IMR-90 (cell line): ENCODE data around the gene NLRX1. TPM values are rescaled to one million over a fixed set of nuclear protein-coding genes. Genes with fewer than 3 reads are reported as not detected.

Source experiments
- ATAC-seq: fragments of 200-7000 bp; cut with Tn5 transposase; 2 replicates; pipeline ENCODE4 v1.9.1; 2020; ENCODE audit warnings: low read depth, mild to moderate bottlenecking, moderate library complexity
- BruUV-seq: library from RNA; stranded (reverse); fragments of 400-500 nt; replicated peaks from 2 replicates; lab custom pipeline; 2021; lab: Mats Ljungman, UMichigan
- CTCF ChIA-PET: fragments of 300-600 bp; formaldehyde crosslinking; extraction: SDS; loops from one replicate; lab custom pipeline; 2021; ENCODE audit warnings: antibody characterized with exemption; lab: Yijun Ruan, JAX
- POLR2A ChIA-PET: fragments of 300-600 bp; sonication (Branson Sonifier 250); formaldehyde crosslinking; loops from one replicate; lab custom pipeline; 2022; ENCODE audit warnings: antibody characterized with exemption; ENCODE audit not compliant: unreplicated experiment; lab: Charles Lee
- DNase-seq: peaks from one replicate; pipeline ENCODE4 v3.0.0; 2013
- H2AFZ ChIP-seq: replicated peaks from 2 replicates; pipeline ENCODE3; 2013; ENCODE audit warnings: low read length, mild to moderate bottlenecking; ENCODE audit not compliant: poor library complexity
- H2AK5ac ChIP-seq: 2 replicates; pipeline ENCODE4 v1.6.1; 2013; ENCODE audit warnings: low read depth, low read length, inconsistent platforms
- H2AK9ac ChIP-seq: replicated peaks from 2 replicates; pipeline ENCODE3; 2013; ENCODE audit warnings: mild to moderate bottlenecking, low read depth, low read length, moderate library complexity; ENCODE audit not compliant: poor library complexity
- H2BK120ac ChIP-seq: 2 replicates; pipeline ENCODE4 v1.6.1; 2013; ENCODE audit warnings: low read depth, low read length, inconsistent platforms
- H2BK15ac ChIP-seq: 3 replicates; pipeline ENCODE4 v1.6.1; 2013; ENCODE audit warnings: low read depth, low read length, inconsistent platforms
- H2BK20ac ChIP-seq: 2 replicates; pipeline ENCODE4 v1.6.1; 2013; ENCODE audit warnings: low read depth, mild to moderate bottlenecking, inconsistent platforms, low read length, moderate library complexity
- H2BK5ac ChIP-seq: 2 replicates; pipeline ENCODE4 v1.6.1; 2013; ENCODE audit warnings: mild to moderate bottlenecking, low read depth, low read length, inconsistent platforms; ENCODE audit not compliant: poor library complexity, severe bottlenecking
- H3K14ac ChIP-seq: replicated peaks from 2 replicates; pipeline ENCODE4 v1.6.1; 2013; ENCODE audit warnings: low read depth, low read length, inconsistent platforms
- H3K18ac ChIP-seq: 2 replicates; pipeline ENCODE4 v1.6.1; 2013; ENCODE audit warnings: low read depth, low read length, control low read depth
- H3K23ac ChIP-seq: 2 replicates; pipeline ENCODE4 v1.6.1; 2013; ENCODE audit warnings: low read depth, low read length, inconsistent platforms
- H3K27ac ChIP-seq: 2 replicates; pipeline ENCODE4 v1.5.1; 2013; ENCODE audit warnings: mild to moderate bottlenecking, control low read depth, low read length; ENCODE audit not compliant: insufficient read depth
- H3K27me3 ChIP-seq: 2 replicates; pipeline ENCODE4 v1.6.1; 2013; ENCODE audit warnings: low read length; ENCODE audit not compliant: control insufficient read depth, insufficient read depth
- H3K36me3 ChIP-seq: 2 replicates; pipeline ENCODE4 v1.6.1; 2013; ENCODE audit warnings: low read length, mixed read lengths; ENCODE audit not compliant: control insufficient read depth, insufficient read depth
- H3K4ac ChIP-seq: 2 replicates; pipeline ENCODE4 v1.6.1; 2013; ENCODE audit warnings: low read depth, low read length, inconsistent platforms
- H3K4me1 ChIP-seq: 2 replicates; pipeline ENCODE4 v1.6.1; 2013; ENCODE audit warnings: low read length, mixed read lengths; ENCODE audit not compliant: control insufficient read depth, insufficient read depth
- H3K4me2 ChIP-seq: 2 replicates; pipeline ENCODE4 v1.6.1; 2013; ENCODE audit warnings: low read depth, mild to moderate bottlenecking, control low read depth, low read length, moderate library complexity
- H3K4me3 ChIP-seq: 2 replicates; pipeline ENCODE4 v1.5.1; 2013; ENCODE audit warnings: low read depth, mild to moderate bottlenecking, control low read depth, low read length, moderate library complexity; ENCODE audit not compliant: insufficient read depth
- H3K56ac ChIP-seq: 2 replicates; pipeline ENCODE4 v1.6.1; 2013; ENCODE audit warnings: low read length, inconsistent platforms; ENCODE audit not compliant: insufficient read depth; ENCODE audit errors: extremely low read depth
- H3K79me1 ChIP-seq, 2 experiments: 2 replicates each; pipeline ENCODE4 v1.6.1; 2013; ENCODE audit warnings: low read length in 2 of 2, inconsistent platforms in 1 of 2, low read depth in 1 of 2
- H3K9ac ChIP-seq: 2 replicates; pipeline ENCODE4 v1.6.1; 2013; ENCODE audit warnings: low read depth, low read length, control low read depth
- H3K9me1 ChIP-seq: 2 replicates; pipeline ENCODE4 v1.6.1; 2013; ENCODE audit warnings: low read length, inconsistent platforms; ENCODE audit not compliant: insufficient read depth
- H3K9me3 ChIP-seq: 2 replicates; pipeline ENCODE4 v1.6.1; 2013; ENCODE audit warnings: low read length; ENCODE audit not compliant: control insufficient read depth, insufficient read depth
- H4K20me1 ChIP-seq: 2 replicates; pipeline ENCODE4 v1.6.1; 2013; ENCODE audit warnings: low read length, inconsistent platforms; ENCODE audit not compliant: insufficient read depth
- H4K5ac ChIP-seq: 2 replicates; pipeline ENCODE4 v1.6.1; 2013; ENCODE audit warnings: mild to moderate bottlenecking, low read depth, low read length, control low read depth
- H4K8ac ChIP-seq, 2 experiments: 2 replicates each; pipeline ENCODE4 v1.6.1; 2013; ENCODE audit warnings: low read depth in 2 of 2, low read length in 2 of 2, control low read depth in 1 of 2, inconsistent platforms in 1 of 2
- H4K91ac ChIP-seq: 2 replicates; pipeline ENCODE4 v1.6.1; 2013; ENCODE audit warnings: low read depth, low read length, inconsistent platforms; ENCODE audit not compliant: insufficient read depth
- BHLHE40 ChIP-seq: fragments of 150-350 bp; IDR thresholded peaks from 2 replicates; pipeline ENCODE4 v1.6.1; 2016; ENCODE audit warnings: mild to moderate bottlenecking, low read depth, low read length
- CEBPB ChIP-seq: IDR thresholded peaks from 2 replicates; pipeline ENCODE4 v1.6.1; 2012; ENCODE audit warnings: low read depth, low read length, improper control_type of control experiment
- CHD1 ChIP-seq: IDR thresholded peaks from 2 replicates; pipeline ENCODE4 v1.6.1; 2012; ENCODE audit warnings: low read depth, low read length, improper control_type of control experiment
- CTCF ChIP-seq: conservative IDR thresholded peaks from 2 replicates; pipeline ENCODE4 v1.5.1; 2012; ENCODE audit warnings: mild to moderate bottlenecking, low read depth, low read length, improper control_type of control experiment
- MAFK ChIP-seq: IDR thresholded peaks from 2 replicates; pipeline ENCODE4 v1.6.1; 2012; ENCODE audit warnings: low read depth, low read length, improper control_type of control experiment
- MAZ ChIP-seq: IDR thresholded peaks from 2 replicates; pipeline ENCODE4 v1.6.1; 2012; ENCODE audit warnings: low read depth, mild to moderate bottlenecking, low read length, improper control_type of control experiment, moderate library complexity, borderline replicate concordance
- MXI1 ChIP-seq: IDR thresholded peaks from 2 replicates; pipeline ENCODE4 v1.6.1; 2012; ENCODE audit warnings: low read depth, mild to moderate bottlenecking, low read length, moderate library complexity, borderline replicate concordance
- NFE2L2 ChIP-seq: fragments of 150-350 bp; IDR thresholded peaks from 2 replicates; pipeline ENCODE4 v1.6.1; 2016; ENCODE audit warnings: low read depth, mild to moderate bottlenecking, low read length
- RAD21 ChIP-seq: IDR thresholded peaks from 2 replicates; pipeline ENCODE4 v1.6.1; 2012; ENCODE audit warnings: low read length, improper control_type of control experiment
- RCOR1 ChIP-seq: IDR thresholded peaks from 2 replicates; pipeline ENCODE4 v1.6.1; 2012; ENCODE audit warnings: mild to moderate bottlenecking, low read length, improper control_type of control experiment; ENCODE audit not compliant: insufficient replicate concordance
- RFX5 ChIP-seq: IDR thresholded peaks from 2 replicates; pipeline ENCODE4 v1.8.0; 2012; ENCODE audit warnings: low read depth, mild to moderate bottlenecking, low read length, moderate library complexity
- SMC3 ChIP-seq: fragments of 150-350 bp; IDR thresholded peaks from 2 replicates; pipeline ENCODE4 v1.6.1; 2016; ENCODE audit warnings: low read depth, mild to moderate bottlenecking, antibody characterized with exemption, low read length, moderate library complexity
- WGBS, 2 experiments: methylation state at CpG; one replicate each; pipeline versions ENCODE4 v1.1.5 to v1.1.7; 2013; ENCODE audit warnings: missing lambda C conversion rate in 2 of 2; ENCODE audit not compliant: insufficient read length in 1 of 2; ENCODE audit errors: extremely low coverage in 2 of 2; 5-methylcytosine and 5-hydroxymethylcytosine counted together
- dilution Hi-C: fragments of 300-500 bp; cut with HindIII; formaldehyde crosslinking; loops from one replicate; pipeline ENCODE4 v1.14.3; 2018; ENCODE audit warnings: low sequenced_read_pairs; ENCODE audit not compliant: unreplicated experiment
- in situ Hi-C: fragments of 300-500 bp; cut with MboI; formaldehyde crosslinking; loops from 3 replicates; pipeline ENCODE4 v1.14.3; 2019; ENCODE audit warnings: low sequenced_read_pairs, inconsistent platforms, mixed read lengths
- intact Hi-C: fragments of 100-400 bp; cut with micrococcal nuclease; formaldehyde crosslinking; loops from 2 replicates; pipeline ENCODE4 v1.10.0; 2022
- polyA plus RNA-seq, 3 experiments: library from polyadenylated mRNA; depleted of rRNA; stranded (reverse); fragments of >200 nt; gene quantifications; 2 replicates each; pipeline ENCODE4 v1.2.3, GENCODE V29; 2012; ENCODE audit warnings: low replicate concordance in 1 of 3
- total RNA-seq: library from RNA; depleted of rRNA; stranded (reverse); fragments of >200 nt; gene quantifications from 2 replicates; pipeline ENCODE4 v1.2.3, GENCODE V29; 2012
- TF ChIP-seq, protein P1 (sequence below): fragments of 150-350 bp; IDR thresholded peaks from 2 replicates; pipeline ENCODE4 v1.6.1; 2017; ENCODE audit warnings: mild to moderate bottlenecking, antibody characterized with exemption, low read length, low read depth

NLRX1 gene
- total and polyA plus RNA-seq, 2 of the 4 experiments (the other 2 are of a cell fraction): 3.0 to 4.9 TPM

GRCh38 chr11:119194811-119195440 lies 26.4 kb downstream of the NLRX1 start:
- Histone ChIP-seq H4K20me1 (no peaks in the 10 kb centered on the region), H3K4ac (no peak overlapping the region), H4K5ac (no peak overlapping the region), H3K27me3 (peaks cover 6% of the 10 kb centered on the region), H2AFZ (no peak overlapping the region), H2BK15ac (no peak overlapping the region), H3K14ac (no peak overlapping the region), H3K18ac (no peak overlapping the region), H2AK9ac (no peak overlapping the region), H3K9me1 (no peaks in the 10 kb centered on the region; the same call in 1 of the 2 replicates), H3K9me3 (no peaks in the 10 kb centered on the region), H3K23ac (no peak overlapping the region), H4K8ac (no peak overlapping the region), H3K4me3 (no peak overlapping the region), H2BK5ac (no peak overlapping the region), H3K36me3 (no peaks in the 10 kb centered on the region), H4K91ac (no peak overlapping the region), H3K27ac (no peak overlapping the region), H2BK20ac (no peak overlapping the region), H3K9ac (no peak overlapping the region), H2BK120ac (no peak overlapping the region), H3K4me2 (no peak overlapping the region), H3K4me1 (no peaks in the 10 kb centered on the region), H3K56ac (no peak overlapping the region), H2AK5ac (no peak overlapping the region), H3K79me1 (no peaks in the 10 kb centered on the region)
- CTCF ChIA-PET: interaction anchor here (0.7 kb wide), 1 partner anchor 176 kb away, joined by 5 read pairs; no protein-coding TSS in a partner anchor
- dilution Hi-C loops: no loop called here
- no peak for DNase-seq
- intact Hi-C loops: no loop called here
- in situ Hi-C loops: loop anchor here (5.0 kb wide), 1 partner anchor 93 kb away; the partner anchor contains the start of gene DPAGT1
- no peak for ATAC-seq
- TF ChIP-seq CEBPB (no peak), RAD21 (no peak), MAZ (no peak), NFE2L2 (no peak), BHLHE40 (no peak), CTCF (no peak), MXI1 (no peak), RFX5 (no peak), SMC3 (no peak), CHD1 (no peak), MAFK (no peak), RCOR1 (no peak)
- TF ChIP-seq, protein P1, sequence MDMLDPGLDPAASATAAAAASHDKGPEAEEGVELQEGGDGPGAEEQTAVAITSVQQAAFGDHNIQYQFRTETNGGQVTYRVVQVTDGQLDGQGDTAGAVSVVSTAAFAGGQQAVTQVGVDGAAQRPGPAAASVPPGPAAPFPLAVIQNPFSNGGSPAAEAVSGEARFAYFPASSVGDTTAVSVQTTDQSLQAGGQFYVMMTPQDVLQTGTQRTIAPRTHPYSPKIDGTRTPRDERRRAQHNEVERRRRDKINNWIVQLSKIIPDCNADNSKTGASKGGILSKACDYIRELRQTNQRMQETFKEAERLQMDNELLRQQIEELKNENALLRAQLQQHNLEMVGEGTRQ: no peak
- WGBS, 2 experiments: 50% methylated on average over 1 of the region's 7 CpGs; no CpG with 5 or more reads in 1 of the 2 experiments
- POLR2A ChIA-PET: no interaction called here
- no TSS peak for BruUV-seq
